Ecto neural progenitor cell (in vitro differentiated cells): ENCODE data around the gene ASIP.
A peak's percentile ranks its signal among the peaks of the same experiment; 100 is the strongest.

Experiments used
- DNase-seq: peaks from one replicate; pipeline ENCODE4 v3.0.0-alpha.2; 2018; ENCODE audit warnings: low spot score

ASIP gene

DNA sequence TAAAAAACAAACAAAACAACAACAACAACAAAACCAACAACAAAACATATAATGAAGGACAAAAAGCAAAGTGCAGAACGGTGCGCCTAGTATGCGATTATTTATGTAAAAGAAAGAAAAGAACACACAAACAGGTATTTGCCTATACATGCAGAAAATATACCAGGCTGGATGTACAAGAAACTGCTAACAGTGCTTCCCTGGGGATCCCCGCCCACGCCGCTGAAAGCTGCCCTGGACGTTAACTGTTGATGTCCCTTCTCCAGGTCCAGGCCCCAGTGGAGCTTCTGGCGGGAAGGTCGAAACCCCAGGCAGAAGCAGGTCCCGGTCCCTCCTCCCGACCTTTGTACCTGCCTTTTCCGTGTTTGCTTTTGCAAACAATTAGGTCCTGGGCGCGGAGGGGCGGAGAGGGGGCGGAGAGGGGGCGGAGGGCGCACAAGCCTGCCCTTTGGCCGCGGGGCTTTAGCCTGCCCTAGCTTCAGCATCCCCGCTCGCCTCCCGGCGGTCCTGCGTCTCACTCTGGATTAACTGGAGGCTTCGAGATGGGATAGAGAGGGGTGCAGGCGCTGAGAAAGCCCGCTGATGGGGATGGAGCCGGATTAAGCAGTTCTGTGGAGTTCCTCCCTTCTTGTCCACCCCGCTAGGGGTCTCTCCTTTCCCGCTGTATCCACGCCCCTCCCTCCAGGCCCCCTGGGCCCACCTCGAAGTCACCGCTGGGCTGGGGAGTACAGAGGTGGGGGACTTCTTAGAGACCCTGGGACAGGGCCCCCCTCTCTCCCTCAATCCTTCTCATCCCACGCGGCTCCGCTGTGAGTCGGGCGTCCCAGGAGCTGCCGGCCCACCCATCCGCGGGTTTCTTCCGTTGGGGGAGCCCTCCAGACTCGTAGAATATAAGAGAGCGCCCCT, 70.1 kb downstream of the ASIP start:
- peak; percentile 83 for DNase-seq

DNA sequence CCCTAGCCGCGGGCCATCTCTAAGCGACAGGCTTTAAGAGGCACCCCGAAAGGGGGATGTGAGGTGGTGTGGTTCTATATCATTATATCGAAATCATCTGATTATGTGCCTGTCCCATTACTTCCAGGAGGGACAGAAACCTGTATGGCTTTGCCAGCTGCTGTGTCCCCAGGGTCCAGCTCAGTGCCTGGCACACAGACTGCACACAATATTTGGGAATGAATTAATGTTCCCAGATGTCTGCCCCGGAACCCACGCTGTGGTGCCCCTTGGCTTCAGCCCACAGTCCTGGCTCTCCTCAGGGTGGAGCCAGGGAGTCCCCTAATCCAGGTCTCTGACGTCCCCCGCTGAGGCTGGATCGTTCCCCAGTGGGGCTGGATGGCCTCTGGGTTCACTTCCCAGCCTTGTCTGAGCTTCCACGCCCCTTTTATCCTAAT, 70.8 kb downstream of the ASIP start:
- peak; percentile 55 for DNase-seq

DNA sequence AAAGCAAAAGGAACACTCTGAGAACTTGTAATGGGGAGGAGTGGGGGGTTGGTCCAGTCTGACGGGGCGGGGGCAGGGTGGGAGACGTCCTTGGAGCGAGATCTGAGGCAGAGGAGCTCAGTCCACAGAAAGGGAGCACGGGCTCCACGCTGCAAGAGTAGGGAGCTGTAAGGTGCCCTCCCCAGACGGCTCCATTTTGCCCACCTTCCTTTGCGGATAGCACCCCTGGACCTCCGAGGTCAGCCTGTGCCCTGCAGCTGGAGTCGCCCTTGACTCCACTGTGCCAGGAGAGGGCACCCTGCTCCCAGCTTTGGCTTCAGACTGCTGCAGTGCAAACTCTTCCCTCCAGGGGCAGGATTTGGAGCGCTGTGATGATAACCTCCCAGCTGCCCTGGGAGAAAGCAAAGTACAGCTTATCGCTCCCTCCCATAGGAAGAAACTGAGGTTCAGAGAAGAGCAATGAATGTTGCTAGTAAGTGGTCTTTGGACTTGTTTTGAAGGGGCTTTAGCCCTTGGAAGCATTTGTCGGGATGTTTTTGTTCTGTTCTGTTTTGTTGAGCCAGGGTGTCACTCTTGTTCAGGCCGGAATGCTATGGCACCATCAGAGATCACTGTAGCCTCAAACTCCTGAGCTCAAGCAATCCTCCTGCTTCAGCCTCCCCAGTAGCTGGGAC, 71.5 kb downstream of the ASIP start:
- peak; percentile 90 for DNase-seq

DNA sequence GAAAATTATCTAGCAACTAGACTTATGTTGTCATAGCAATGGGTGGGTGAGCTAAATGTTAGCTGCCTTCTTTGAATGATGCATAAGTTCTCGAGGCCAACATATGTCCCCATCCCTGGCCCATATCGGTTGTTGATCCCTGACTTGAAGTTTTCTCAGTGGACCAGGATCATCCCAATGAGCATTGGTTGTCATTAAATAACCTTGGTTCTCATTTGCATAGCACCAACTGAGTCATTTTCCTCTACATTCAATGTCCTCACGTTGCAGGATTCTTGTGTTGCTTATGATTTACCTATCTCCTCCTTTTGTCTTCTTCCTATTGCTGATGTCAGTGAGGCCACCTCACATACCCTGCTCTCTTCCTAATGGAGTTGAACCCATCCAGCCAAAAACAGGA, 74.0 kb downstream of the ASIP start:
- DNase-seq = no peak

DNA sequence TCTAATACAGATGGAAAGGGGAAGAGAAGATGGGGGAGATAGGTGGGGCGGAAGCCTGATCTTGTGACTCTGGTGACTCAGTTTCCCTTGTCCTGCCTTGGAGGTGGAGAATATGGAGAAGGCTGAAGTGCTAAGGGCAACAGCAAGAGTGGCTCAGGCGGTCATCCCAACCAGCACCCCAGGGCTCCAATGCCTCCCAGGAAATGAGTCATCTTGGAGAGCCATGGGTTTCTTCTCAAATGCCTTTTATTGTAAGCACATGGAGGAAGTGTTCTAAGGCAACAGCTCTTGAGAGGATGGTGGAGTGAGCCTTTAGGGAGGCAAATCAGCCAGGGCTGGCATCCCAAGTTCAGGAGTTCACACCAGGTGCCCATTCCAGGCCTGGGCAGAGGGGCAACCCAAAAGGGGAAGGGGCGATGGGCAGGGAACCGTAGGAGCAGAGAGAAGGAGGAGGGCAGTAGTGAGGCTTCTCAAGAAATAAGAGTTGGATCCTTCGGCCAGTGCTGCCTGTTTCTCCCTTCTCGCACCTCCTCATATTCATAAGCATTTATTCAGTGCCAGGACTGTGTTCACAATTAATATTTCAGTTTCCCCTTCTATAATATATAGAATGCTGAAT, 75.1 kb downstream of the ASIP start:
- no peak for DNase-seq
